ENCODE measurements around the gene TMEM87A. TPM values are rescaled to one million over a fixed set of nuclear protein-coding genes. Genes with fewer than 3 reads are reported as not detected.

Gene TMEM87A
- total RNA-seq, 3 donors from 2014 or later: 57.9 to 145 (median 102) TPM

GRCh38 chr15:42172475-42172874 lies 100.8 kb downstream of the TMEM87A start:
- no peaks in the 10 kb centered on the region for H3K27me3 ChIP-seq
- TF ChIP-seq POLR2AphosphoS5 (IDR thresholded peaks at IDR 0.05) (no peak), POLR2A (IDR thresholded peaks at IDR 0.05) (no peak), CTCF (IDR thresholded peaks at IDR 0.05) (no peak)
- H3K4me3 ChIP-seq: no peak overlapping the region
- H3K4me1 ChIP-seq: no peaks in the 10 kb centered on the region
- no peak for DNase-seq (ENCODE audit: low spot score in 2 of 2)
- intact Hi-C loops (cut with DNase I; ENCODE audit: low total_unique reads): no loop called here
- H3K27ac ChIP-seq: no peak overlapping the region
- peaks cover 10% of the 10 kb centered on the region for H3K36me3 ChIP-seq
- H3K9me3 ChIP-seq: no peaks in the 10 kb centered on the region

GRCh38 chr15:42171795-42172194 lies 101.4 kb downstream of the TMEM87A start:
- no peak for DNase-seq (ENCODE audit: low spot score in 2 of 2)
- TF ChIP-seq POLR2A (IDR thresholded peaks at IDR 0.05) (no peak), CTCF (IDR thresholded peaks at IDR 0.05) (no peak), POLR2AphosphoS5 (IDR thresholded peaks at IDR 0.05) (no peak)
- Histone ChIP-seq H3K36me3 (peaks cover 10% of the 10 kb centered on the region), H3K27me3 (no peaks in the 10 kb centered on the region), H3K4me3 (no peak overlapping the region), H3K27ac (no peak overlapping the region), H3K4me1 (no peaks in the 10 kb centered on the region), H3K9me3 (no peaks in the 10 kb centered on the region)
- intact Hi-C loops (cut with DNase I; ENCODE audit: low total_unique reads): no loop called here

GRCh38 chr15:42171122-42171521 lies 102.1 kb downstream of the TMEM87A start:
- intact Hi-C loops (cut with DNase I; ENCODE audit: low total_unique reads): no loop called here
- H3K4me3 ChIP-seq: no peak overlapping the region
- DNase-seq (ENCODE audit: low spot score in 2 of 2): no peak
- no peaks in the 10 kb centered on the region for H3K4me1 ChIP-seq
- no peaks in the 10 kb centered on the region for H3K27me3 ChIP-seq
- no peak overlapping the region for H3K27ac ChIP-seq
- TF ChIP-seq CTCF (IDR thresholded peaks at IDR 0.05): no peak
- no peak for TF ChIP-seq POLR2A (IDR thresholded peaks at IDR 0.05)
- no peak for TF ChIP-seq POLR2AphosphoS5 (IDR thresholded peaks at IDR 0.05)
- no peaks in the 10 kb centered on the region for H3K9me3 ChIP-seq
- H3K36me3 ChIP-seq: peaks cover 11% of the 10 kb centered on the region

GRCh38 chr15:42166225-42166940 lies 106.8 kb downstream of the TMEM87A start:
- TF ChIP-seq POLR2AphosphoS5 (IDR thresholded peaks at IDR 0.05): no peak
- no peak for TF ChIP-seq POLR2A (IDR thresholded peaks at IDR 0.05)
- TF ChIP-seq CTCF (IDR thresholded peaks at IDR 0.05): no peak
- Histone ChIP-seq H3K4me3 (no peak overlapping the region), H3K9me3 (no peaks in the 10 kb centered on the region), H3K4me1 (no peaks in the 10 kb centered on the region), H3K27me3 (no peaks in the 10 kb centered on the region), H3K36me3 (peaks cover 15% of the 10 kb centered on the region), H3K27ac (no peak overlapping the region)
- intact Hi-C loops (cut with DNase I; ENCODE audit: low total_unique reads): no loop called here
- peak in 1 of 2 donors; percentile 34 for DNase-seq (ENCODE audit: low spot score in 2 of 2)

GRCh38 chr15:42165106-42165505 lies 108.1 kb downstream of the TMEM87A start:
- Histone ChIP-seq H3K27ac (no peak overlapping the region), H3K27me3 (no peaks in the 10 kb centered on the region), H3K9me3 (no peaks in the 10 kb centered on the region), H3K4me3 (no peak overlapping the region), H3K4me1 (no peaks in the 10 kb centered on the region), H3K36me3 (peaks cover 15% of the 10 kb centered on the region)
- TF ChIP-seq POLR2A (IDR thresholded peaks at IDR 0.05): no peak
- TF ChIP-seq CTCF (IDR thresholded peaks at IDR 0.05): no peak
- TF ChIP-seq POLR2AphosphoS5 (IDR thresholded peaks at IDR 0.05): no peak
- intact Hi-C loops (cut with DNase I; ENCODE audit: low total_unique reads): no loop called here
- no peak for DNase-seq (ENCODE audit: low spot score in 2 of 2)
